SK-MEL-5 (cell line): Measurements from ENCODE around the gene DBF4B. TPM values are rescaled to one million over a fixed set of nuclear protein-coding genes. Genes with fewer than 3 reads are reported as not detected.
A peak's percentile ranks its signal among the peaks of the same experiment; 100 is the strongest.

Experiments
- DNase-seq: peaks from one replicate; pipeline ENCODE4 v3.0.0-alpha.2; 2016; ENCODE audit warnings: low read depth, low spot score
- in situ Hi-C: cut with HindIII; loops from 2 replicates; pipeline ENCODE4 v1.10.0; 2016; ENCODE audit warnings: low sequenced_read_pairs, high pct_unique_total_duplicates, low pct_unique_long_range_greater_than_20kb
- small RNA-seq, 2 experiments: library from RNA; depleted of rRNA; stranded (forward); fragments of <200 nt; gene quantifications; one replicate each; pipeline ENCODE3, GENCODE V24; 2014
- total RNA-seq: library from RNA; depleted of rRNA; stranded (reverse); fragments of >200 nt; shearing (Covaris generic); gene quantifications from 2 replicates; pipeline ENCODE4 v1.2.3, GENCODE V29; 2014; rRNA removed

Gene DBF4B
- total RNA-seq, 1 experiment from 2014 or later, result 9.4 TPM

DNA sequence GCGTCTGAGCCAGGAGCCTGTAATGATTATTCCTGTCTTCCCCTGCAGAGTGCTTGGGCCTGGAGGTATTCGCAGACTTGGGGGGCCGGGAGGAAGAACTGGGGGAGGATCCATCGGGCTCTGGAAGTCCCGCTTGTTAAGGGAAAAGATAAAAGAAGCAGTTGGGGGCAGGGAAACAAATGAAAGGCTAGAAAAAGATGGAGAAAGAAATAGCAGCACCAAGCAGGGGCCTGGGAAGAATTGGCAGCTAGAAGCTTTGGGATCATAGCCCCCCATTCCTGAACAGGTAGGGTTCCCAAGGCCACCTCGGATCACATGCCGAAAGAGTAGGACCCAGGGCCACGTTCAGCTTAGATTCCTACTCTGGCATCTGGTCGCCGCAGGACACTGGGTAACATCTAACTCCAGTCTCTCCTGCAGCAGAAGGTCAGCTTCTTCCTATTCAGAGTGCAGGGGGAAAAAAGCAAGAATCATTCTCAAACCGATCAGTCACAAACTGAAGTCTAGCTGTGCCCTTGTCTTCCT lies 73.9 kb downstream of the DBF4B start:
- no peak for DNase-seq
- in situ Hi-C loops, result no loop called here

DNA sequence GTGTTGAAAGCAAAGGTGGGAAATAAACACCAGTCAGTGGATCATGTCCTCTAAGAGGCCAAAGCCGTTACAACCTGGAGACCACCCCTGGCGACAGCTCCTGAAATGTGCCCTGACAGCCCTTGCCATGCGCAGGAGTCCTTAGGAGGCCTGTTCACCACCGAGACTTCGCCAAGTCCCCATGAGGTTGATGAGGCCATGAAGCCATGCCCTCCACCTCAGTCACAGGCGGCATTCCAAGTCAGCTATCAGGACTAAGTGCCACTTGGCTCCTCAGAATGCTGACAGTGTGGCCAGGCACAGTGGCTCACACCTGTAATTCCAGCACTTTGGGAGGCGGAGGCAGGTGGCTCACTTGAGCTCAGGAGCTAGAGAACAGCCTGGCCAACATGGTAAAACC lies 77.5 kb downstream of the DBF4B start:
- DNase-seq, result no peak
- in situ Hi-C loops, result no loop called here

DNA sequence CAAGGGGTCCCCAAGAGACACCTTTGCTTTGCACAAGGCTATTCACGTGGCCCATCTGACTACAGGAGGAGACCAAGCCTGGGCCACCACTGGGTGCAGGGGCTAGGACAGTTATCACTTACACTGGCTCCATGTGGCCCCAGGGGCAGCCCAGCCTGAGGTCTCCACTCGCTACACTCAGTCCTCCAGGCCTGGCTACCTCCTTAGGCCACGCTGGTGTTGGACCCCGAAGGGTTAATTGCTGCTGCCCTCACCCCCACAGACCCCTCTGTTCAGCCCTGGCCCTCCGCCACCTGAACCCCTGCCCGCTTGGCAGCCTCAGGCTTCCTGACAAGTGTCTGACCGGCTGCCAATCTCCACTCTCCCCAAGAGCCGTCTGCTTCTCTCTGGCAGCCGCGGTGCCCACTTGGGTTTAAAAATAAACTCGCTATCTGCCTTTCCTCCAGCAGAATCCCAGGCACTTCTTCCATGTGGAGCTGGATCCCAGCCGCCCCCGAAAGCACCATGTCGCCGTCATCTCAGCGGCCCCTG lies 78.2 kb downstream of the DBF4B start:
- in situ Hi-C loops, result no loop called here
- no peak for DNase-seq

DNA sequence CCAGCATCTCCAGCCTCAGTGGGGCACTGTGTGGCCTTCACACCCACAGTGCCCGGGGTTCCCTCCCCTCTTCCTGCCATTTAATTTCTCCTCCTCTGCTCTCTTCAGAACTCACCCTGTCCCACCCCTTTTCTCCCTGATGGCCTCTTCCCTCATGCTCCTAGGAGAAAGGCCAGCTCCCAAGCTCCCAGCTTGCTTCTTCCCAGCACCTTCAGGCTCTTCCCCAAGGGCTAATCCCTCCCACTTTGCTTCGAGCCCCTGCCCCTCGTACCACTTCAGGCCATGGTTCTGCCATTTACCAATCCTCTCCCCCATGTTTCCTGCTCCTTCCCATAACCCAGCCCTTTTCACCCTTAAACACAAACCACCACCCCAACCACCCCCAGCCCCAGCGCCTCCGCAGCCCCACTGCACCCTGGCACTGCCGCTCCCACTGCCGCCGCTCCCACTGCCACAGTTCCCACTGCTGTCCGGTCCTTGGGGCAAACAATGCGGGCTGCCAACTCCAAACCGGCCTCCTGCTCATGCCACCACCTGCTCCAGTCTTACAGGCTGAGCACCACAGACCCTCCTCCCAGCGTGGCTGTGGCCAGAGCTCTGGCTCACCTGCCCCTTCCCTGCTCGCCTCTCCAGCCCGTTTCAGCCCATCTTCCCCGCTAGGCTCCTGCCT lies 78.9 kb downstream of the DBF4B start:
- in situ Hi-C loops, result no loop called here
- no peak for DNase-seq

DNA sequence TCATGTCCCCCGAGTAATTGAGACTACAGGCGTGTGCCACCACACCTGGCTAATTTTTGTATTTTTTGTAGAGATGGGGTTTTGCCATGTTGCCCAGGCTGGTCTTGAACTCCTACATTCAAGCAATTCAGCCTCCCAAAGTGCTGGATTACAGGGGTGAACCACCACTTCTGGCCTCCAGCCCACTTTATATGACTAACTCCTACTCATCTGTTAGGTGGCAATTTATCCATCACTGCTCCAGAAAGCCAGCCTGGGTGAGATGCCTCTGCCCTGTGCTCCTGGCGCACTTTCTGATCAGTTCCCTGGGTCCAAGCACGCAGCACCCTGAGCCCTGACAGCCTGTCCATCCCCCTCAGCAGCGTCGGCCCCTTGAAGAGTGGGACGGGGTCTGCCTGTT lies 79.7 kb downstream of the DBF4B start:
- in situ Hi-C loops, result no loop called here
- DNase-seq, result no peak

DNA sequence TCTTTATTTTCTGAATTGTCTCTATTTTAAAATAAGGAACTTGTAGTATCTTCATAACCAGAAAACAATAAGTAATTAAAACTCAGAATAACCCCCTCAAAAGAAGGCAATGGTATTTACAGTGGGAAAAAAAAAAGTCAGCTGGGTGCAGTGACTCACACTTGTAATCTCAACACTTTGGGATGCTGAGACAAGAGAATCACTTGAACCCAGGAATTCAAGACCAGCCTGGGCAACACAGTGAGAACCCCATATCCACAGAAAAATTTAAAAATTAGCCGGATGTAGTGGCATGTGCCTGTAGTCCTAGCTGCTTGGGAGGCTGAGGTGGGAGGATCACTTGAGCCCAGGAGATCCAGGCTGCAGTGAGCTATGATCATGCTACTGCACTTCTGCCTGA lies 83.8 kb downstream of the DBF4B start:
- no peak for DNase-seq
- in situ Hi-C loops, result no loop called here

DNA sequence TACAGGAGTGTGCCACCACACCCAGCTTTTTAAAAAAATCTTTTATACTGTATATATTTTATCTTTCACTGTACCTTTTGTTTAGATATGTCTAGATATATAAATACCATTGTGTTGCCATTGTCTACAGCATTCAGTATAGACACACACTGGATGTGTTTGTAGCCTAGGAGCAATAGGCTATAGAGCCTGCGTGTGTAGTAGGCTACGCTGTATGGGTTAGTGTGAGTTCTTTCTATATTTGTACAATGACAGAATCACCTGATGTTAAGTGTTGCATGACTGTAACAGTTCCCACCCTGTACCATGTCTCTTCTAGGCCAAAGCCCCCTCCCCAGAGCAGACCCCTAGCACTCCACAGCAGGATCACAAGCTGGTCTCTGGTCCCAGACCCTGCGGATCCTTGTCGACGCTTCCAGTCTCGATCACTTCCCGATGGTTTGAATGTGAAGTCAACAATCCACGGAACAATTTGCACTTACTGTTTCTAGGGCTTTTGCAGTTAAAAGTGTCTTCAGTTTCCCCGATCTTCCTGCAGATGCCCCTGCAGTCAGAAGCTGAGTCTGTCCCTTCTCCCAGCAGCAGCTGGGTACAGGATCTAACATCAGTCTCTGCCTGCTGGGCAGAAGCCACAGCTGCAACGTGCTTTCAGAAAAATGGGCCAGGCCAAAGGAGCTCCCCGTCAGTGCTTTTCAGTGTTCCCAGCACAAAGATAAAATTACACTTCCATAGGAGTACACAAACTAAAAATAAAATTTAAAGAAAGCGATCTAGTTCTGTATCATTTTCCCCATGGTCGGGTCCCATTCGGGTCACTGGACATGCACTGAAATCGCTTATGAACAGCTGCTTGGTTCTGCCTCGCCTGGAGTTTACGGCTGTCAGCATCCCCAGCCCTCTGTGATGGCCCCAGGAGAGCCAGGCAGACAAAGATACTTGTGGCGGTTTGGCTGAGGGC lies 85.7 kb downstream of the DBF4B start:
- DNase-seq, result no peak
- in situ Hi-C loops, result no loop called here

DNA sequence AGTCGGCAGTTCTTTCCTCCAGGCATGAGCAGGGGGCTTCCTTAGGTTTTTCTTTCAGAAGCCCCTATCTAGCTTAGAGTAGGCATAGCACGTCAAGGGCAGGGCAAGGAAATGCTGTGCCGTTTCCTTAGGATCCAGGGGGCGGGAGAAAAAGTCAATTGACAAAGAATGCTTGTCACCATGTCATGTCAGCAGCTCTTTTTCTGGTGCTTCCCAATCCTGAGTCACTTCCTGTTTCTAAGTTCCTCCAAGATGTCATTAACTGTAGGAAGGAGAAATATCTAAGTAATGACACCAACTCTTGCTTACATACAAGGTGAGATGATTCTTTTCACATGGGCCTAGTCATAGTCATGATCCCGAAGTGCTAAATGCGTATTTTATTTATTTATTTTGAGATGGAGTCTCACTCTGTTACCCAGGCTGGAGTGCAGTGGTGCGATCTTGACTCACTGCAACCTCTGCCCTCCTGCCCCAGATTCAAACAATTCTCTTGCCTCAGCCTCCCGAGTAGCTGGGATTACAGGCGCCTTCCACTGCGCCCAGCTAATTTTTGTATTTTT lies 86.5 kb downstream of the DBF4B start:
- in situ Hi-C loops, result no loop called here
- peak; percentile 53 for DNase-seq

DNA sequence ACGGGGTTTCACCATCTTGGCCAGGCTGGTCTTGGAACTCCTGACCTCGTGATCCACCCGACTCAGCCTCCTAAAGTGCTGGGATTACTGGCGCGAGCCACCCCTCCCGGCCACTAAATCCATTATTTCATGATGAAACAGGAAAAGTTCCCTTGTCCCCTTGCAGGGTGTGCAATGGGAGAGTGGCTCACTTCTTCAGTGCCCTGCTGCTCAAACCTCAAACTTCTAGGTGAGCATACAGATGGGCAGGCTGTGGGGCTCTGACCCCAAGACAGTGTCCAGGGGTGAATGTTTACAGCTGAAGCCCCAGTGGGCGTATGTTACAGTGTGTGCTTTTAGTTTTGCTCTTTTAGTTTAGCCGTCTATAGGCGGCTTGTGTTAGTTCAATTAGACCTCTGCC lies 87.0 kb downstream of the DBF4B start:
- in situ Hi-C loops, result no loop called here
- DNase-seq, result no peak

DNA sequence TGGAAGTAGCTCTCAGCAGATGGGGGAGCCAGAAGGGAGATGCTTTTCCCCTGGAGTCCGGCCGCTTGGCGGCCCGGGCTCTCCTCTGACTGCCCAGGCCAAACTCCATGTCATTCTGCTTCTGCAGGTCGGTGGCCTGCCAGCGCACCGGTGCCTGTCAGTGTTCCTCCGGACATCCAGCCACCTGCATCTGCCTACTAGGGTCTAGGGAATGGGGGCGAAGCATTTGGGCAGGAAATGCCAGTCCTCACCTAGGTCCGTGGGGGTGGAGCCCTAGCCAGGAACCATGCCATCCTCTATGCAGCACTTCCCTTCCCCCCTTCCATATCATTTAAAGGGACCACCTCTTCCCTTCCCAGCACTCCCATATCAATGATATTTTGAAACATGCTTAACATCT lies 87.5 kb downstream of the DBF4B start:
- peak; percentile 23 for DNase-seq
- in situ Hi-C loops, result no loop called here

DNA sequence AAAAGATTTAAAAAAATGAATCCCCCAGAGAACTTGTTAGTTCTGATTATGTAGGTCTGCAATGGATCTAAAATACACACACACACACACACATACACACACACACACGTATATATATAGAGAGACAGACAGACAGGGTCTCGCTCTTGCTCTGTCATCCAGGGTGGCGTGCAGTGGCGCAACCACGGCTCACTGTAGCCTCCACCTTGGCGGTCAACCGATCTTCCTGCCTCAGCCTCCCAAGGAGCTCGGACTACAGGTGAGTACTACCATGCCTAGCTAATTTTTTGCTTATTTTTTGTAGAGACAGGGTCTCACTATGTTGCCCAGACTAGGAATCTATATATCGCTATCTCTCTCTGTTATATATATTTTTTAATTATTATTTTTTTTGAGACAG lies 88.3 kb downstream of the DBF4B start:
- in situ Hi-C loops, result no loop called here

DNA sequence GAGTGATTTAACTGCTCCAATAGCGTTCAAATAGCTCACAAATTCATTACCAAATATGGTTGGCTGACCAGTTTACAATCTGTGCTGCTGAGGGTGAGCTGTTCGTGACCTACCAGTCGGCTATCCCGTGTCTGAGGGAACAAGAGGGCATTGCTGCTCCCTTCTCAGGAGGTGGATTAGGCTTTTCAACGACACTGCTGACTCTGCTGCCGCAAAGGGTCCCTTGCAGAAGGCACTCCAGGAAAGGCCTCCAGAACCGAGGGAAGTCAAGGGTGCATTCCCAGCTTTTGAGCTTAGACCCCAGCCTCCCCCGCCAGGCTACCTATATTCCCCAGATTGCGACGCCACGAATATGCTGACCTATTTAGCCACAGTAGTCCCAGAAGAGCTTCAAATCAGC lies 89.3 kb downstream of the DBF4B start:
- no peak for DNase-seq
- in situ Hi-C loops, result no loop called here

More for the DNA sequence above, 88.3 kb downstream of the DBF4B start:
- DNase-seq, result no peak

DNA sequence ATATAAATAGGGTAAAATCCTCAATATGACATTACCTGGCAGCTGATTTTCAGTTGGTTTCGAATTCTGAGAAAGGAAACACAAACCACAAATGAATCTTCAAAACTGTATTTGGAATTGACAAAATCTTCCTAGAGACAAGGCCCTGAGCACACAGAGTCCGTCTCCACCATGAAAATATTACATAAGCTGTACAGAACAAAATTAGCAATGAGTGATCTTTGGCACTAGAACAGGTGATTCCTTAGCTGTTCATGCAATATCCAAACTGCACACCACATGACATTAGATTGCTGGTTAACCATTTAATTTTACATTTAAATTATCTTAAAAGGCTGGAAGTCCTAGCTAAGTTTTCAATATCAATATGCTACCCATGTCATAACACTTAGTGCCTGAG lies 89.9 kb downstream of the DBF4B start:
- in situ Hi-C loops, result no loop called here
- DNase-seq, result no peak

Small RNA genes within 50 kb of the gene (small RNA-seq; reads per million reads assigned to genes)
- 0 reads per million in 2 experiments for gene RN7SL819P

Other genes with a start within 250 kb of the DBF4B start
- gene GPATCH8, start 205.3 kb upstream of the DBF4B start, total RNA-seq, result 12.0 and 12.3 TPM in 2 replicates
- gene FZD2, start 151.2 kb upstream of the DBF4B start, total RNA-seq, result 0.55 TPM in 1 of 2 replicates, not detected in the other
- gene MEIOC, start 52.2 kb upstream of the DBF4B start, total RNA-seq, result 0.11 and 0.16 TPM in 2 replicates
- gene CCDC43, start 18.9 kb upstream of the DBF4B start, total RNA-seq, result 71.5 and 73.8 TPM in 2 replicates
- gene ADAM11, start 50.3 kb downstream of the DBF4B start, total RNA-seq, result 7.6 and 8.6 TPM in 2 replicates
- 20.9 and 21.1 TPM in 2 replicates for gene GJC1, start 121.6 kb downstream of the DBF4B start, total RNA-seq
- not detected in 2 replicates for gene HIGD1B, start 139.2 kb downstream of the DBF4B start, total RNA-seq
- 117 and 118 TPM in 2 replicates for gene EFTUD2, start 190.8 kb downstream of the DBF4B start, total RNA-seq
- gene GFAP, start 206.8 kb downstream of the DBF4B start, total RNA-seq, result not detected in 2 replicates
- 2.0 and 2.5 TPM in 2 replicates for gene KIF18B, start 239.1 kb downstream of the DBF4B start, total RNA-seq